ENCODE measurements around the gene LNPEP. TPM values are rescaled to one million over a fixed set of nuclear protein-coding genes. Genes with fewer than 3 reads are reported as not detected.
A peak's percentile ranks its signal among the peaks of the same experiment; 100 is the strongest.

Gene LNPEP
- total RNA-seq, 1 donor from 2014 or later: 30.3 TPM

DNA sequence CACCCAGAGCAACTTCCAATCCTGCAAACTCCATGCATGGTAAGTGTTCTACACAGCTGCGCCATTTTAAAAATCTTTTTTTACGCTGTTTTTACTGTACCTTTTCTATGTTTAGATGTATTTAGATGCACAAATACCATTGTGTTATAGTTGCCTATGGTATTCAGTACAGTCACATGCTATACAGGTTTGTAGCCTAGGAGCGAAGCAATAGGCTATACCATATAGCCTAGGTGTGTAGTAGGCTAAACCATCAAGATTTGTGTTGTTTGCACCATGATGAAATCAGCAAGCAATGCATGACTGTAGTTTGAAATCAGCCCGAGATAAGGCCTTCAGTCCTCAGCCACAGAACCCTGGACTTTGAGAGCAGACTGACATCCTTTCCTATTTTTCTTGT is 105.4 kb downstream of the LNPEP start:
- H3K36me3 ChIP-seq (ENCODE audit: control insufficient read depth, insufficient read depth, low read length): no peaks in the 10 kb centered on the region
- DNase-seq (ENCODE audit: low read depth) (no peak), FAIRE-seq (no peak)
- TF ChIP-seq, protein P1, sequence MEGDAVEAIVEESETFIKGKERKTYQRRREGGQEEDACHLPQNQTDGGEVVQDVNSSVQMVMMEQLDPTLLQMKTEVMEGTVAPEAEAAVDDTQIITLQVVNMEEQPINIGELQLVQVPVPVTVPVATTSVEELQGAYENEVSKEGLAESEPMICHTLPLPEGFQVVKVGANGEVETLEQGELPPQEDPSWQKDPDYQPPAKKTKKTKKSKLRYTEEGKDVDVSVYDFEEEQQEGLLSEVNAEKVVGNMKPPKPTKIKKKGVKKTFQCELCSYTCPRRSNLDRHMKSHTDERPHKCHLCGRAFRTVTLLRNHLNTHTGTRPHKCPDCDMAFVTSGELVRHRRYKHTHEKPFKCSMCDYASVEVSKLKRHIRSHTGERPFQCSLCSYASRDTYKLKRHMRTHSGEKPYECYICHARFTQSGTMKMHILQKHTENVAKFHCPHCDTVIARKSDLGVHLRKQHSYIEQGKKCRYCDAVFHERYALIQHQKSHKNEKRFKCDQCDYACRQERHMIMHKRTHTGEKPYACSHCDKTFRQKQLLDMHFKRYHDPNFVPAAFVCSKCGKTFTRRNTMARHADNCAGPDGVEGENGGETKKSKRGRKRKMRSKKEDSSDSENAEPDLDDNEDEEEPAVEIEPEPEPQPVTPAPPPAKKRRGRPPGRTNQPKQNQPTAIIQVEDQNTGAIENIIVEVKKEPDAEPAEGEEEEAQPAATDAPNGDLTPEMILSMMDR (IDR thresholded peaks at IDR 0.05; ENCODE audit: insufficient read depth, low read length, severe bottlenecking): no peak
- no peak overlapping the region for H3K4me3 ChIP-seq (ENCODE audit: low read depth, low read length)
- no peaks in the 10 kb centered on the region for H3K27me3 ChIP-seq (ENCODE audit: control insufficient read depth, insufficient read depth, low read length)

- TF ChIP-seq, protein P1 (IDR thresholded peaks at IDR 0.05; ENCODE audit: insufficient read depth, low read length, severe bottlenecking): no peak
- Histone ChIP-seq H3K4me3 (ENCODE audit: low read depth, low read length) (no peak overlapping the region), H3K36me3 (ENCODE audit: control insufficient read depth, insufficient read depth, low read length) (no peaks in the 10 kb centered on the region), H3K27me3 (ENCODE audit: control insufficient read depth, insufficient read depth, low read length) (no peaks in the 10 kb centered on the region)
- DNase-seq (ENCODE audit: low read depth): peak; percentile 14
- FAIRE-seq: peak; percentile 23
Measured at GRCh38 chr5:97042996-97043395, 107.1 kb downstream of the LNPEP start.

GRCh38 chr5:97043511-97043910 is 107.6 kb downstream of the LNPEP start:
- Histone ChIP-seq H3K27me3 (ENCODE audit: control insufficient read depth, insufficient read depth, low read length) (no peaks in the 10 kb centered on the region), H3K36me3 (ENCODE audit: control insufficient read depth, insufficient read depth, low read length) (no peaks in the 10 kb centered on the region), H3K4me3 (ENCODE audit: low read depth, low read length) (no peak overlapping the region)
- no peak for FAIRE-seq
- TF ChIP-seq, protein P1 (IDR thresholded peaks at IDR 0.05; ENCODE audit: insufficient read depth, low read length, severe bottlenecking): no peak
- DNase-seq (ENCODE audit: low read depth): no peak

- no peak for FAIRE-seq
- H3K4me3 ChIP-seq (ENCODE audit: low read depth, low read length): no peak overlapping the region
- TF ChIP-seq, protein P1 (IDR thresholded peaks at IDR 0.05; ENCODE audit: insufficient read depth, low read length, severe bottlenecking): peak; percentile 51
- no peaks in the 10 kb centered on the region for H3K27me3 ChIP-seq (ENCODE audit: control insufficient read depth, insufficient read depth, low read length)
- DNase-seq (ENCODE audit: low read depth): peak; percentile 40
- no peaks in the 10 kb centered on the region for H3K36me3 ChIP-seq (ENCODE audit: control insufficient read depth, insufficient read depth, low read length)
Measured at GRCh38 chr5:97044052-97044451, 108.2 kb downstream of the LNPEP start.

DNA sequence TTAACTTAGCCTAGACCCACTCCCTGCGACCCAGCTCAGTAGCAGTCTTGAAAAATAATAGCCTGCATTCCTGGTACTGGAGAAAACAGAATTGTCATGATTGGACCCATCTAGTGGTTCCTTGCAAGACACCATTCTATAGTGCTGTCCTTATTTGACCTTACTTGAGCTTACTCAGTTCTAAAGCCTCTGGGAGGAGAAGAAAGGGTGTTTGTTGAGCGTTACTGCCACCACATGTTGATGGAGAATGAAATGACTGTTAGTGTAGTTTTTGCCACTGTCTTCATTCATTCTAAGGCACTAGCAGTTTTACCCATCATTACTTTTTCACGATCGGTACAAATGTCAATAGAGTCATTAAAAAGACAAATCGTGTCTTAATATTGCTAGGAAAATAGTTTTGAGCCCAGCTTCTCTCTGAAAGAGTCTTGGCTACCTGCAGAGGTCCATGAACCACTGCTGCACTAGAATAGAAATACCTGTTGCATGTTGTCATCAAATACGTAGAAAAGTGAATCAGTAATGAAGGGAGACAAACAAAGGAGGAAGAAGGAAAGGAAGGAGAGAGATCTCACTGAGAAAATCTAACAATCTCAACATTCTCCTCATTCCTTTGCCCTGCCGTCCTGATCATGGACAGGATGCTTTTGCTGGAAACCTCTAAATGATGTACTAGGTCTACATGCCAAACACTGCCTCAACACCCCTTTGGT is 110.5 kb downstream of the LNPEP start:
- Histone ChIP-seq H3K4me3 (ENCODE audit: low read depth, low read length) (no peak overlapping the region), H3K36me3 (ENCODE audit: control insufficient read depth, insufficient read depth, low read length) (no peaks in the 10 kb centered on the region), H3K27me3 (ENCODE audit: control insufficient read depth, insufficient read depth, low read length) (no peaks in the 10 kb centered on the region)
- FAIRE-seq: no peak
- DNase-seq (ENCODE audit: low read depth): peak; percentile 32
- TF ChIP-seq, protein P1 (IDR thresholded peaks at IDR 0.05; ENCODE audit: insufficient read depth, low read length, severe bottlenecking): no peak

DNA sequence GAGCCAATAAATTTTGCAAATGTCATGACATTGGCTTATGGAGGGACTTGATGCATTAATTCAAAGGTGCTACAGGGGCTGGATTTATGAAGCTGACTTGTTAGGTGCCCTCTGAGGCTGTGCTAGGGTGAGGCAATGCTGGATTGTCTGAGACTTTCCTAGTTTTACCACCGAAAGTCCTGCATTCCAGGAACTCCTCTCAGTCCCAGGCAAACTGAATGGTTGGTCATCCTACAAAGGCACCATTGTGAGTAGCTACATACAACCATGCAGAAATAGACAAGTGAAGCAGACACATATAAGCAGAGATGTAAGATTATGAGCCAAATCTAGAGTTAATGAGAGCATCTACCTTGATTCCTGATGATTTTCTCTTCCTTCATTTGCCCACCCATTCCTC is 111.2 kb downstream of the LNPEP start:
- FAIRE-seq: no peak
- Histone ChIP-seq H3K36me3 (ENCODE audit: control insufficient read depth, insufficient read depth, low read length) (no peaks in the 10 kb centered on the region), H3K4me3 (ENCODE audit: low read depth, low read length) (no peak overlapping the region), H3K27me3 (ENCODE audit: control insufficient read depth, insufficient read depth, low read length) (no peaks in the 10 kb centered on the region)
- TF ChIP-seq, protein P1 (IDR thresholded peaks at IDR 0.05; ENCODE audit: insufficient read depth, low read length, severe bottlenecking): no peak
- no peak for DNase-seq (ENCODE audit: low read depth)

All from bronchial epithelial cell (primary cell).